SK-N-SH treated with all-trans-retinoic acid at 6 μM for 48 hours (cell line): ENCODE results near the gene EVI2B.

Experiments
- TCF4 ChIP-seq: fragments of 250-450 bp; sonication (Bioruptor Pico); IDR thresholded peaks from 2 replicates; pipeline ENCODE4 v1.8.0; 2021; ENCODE audit warnings: mild to moderate bottlenecking, moderate library complexity, borderline replicate concordance
- ZNF565 ChIP-seq: fragments of 450-650 bp; formaldehyde crosslinking; conservative IDR thresholded peaks from 2 replicates; pipeline ENCODE4 v1.5.0; 2020; ENCODE audit warnings: low read depth, mild to moderate bottlenecking, moderate library complexity
- TF ChIP-seq, protein P1 (sequence below): fragments of 250-450 bp; sonication (Bioruptor Pico); IDR thresholded peaks from 2 replicates; pipeline ENCODE4 v1.5.1; 2020; ENCODE audit warnings: low read depth, mild to moderate bottlenecking, moderate library complexity
- TF ChIP-seq, protein P2 (sequence below): fragments of 250-450 bp; sonication (Bioruptor Pico); IDR thresholded peaks from 2 replicates; pipeline ENCODE4 v1.5.0; 2020; ENCODE audit warnings: mild to moderate bottlenecking, moderate library complexity

DNA sequence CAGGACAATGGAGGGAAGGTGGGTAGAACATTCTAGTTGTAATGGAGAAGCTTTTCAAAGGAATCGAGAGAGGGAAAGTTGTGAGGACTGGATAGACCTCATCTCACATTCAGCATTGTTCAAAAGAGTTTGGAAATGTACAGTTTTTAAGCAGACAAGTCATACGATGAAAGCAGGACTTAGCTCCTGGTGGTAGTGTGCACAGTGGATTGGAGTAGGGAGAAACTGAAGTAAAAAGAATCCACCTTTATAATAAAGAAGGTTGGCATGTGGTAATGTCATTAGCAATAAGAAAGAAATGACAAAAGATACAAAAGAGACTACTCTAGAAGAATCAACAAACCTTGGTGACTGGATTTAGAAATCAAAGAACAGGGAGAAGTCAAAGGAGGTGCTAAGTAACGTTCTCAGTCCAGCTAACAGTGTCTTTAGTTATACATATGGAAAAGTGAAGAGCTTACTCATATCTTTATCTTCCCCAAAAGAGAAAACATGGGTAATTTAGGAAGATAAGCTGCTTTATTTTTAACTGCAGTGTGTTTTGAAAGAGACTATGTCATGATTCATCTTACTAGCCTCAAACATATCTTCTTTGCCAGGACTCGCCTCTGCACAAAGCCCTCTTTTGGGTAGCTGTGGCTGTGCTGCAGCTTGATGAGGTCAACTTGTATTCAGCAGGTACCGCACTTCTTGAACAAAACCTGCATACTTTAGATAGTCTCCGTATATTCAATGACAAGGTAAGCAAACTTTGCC is 26.2 kb upstream of the EVI2B start:
- TF ChIP-seq, protein P1, sequence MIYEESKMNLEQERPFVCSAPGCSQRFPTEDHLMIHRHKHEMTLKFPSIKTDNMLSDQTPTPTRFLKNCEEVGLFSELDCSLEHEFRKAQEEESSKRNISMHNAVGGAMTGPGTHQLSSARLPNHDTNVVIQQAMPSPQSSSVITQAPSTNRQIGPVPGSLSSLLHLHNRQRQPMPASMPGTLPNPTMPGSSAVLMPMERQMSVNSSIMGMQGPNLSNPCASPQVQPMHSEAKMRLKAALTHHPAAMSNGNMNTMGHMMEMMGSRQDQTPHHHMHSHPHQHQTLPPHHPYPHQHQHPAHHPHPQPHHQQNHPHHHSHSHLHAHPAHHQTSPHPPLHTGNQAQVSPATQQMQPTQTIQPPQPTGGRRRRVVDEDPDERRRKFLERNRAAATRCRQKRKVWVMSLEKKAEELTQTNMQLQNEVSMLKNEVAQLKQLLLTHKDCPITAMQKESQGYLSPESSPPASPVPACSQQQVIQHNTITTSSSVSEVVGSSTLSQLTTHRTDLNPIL: no peak
- TF ChIP-seq, protein P2, sequence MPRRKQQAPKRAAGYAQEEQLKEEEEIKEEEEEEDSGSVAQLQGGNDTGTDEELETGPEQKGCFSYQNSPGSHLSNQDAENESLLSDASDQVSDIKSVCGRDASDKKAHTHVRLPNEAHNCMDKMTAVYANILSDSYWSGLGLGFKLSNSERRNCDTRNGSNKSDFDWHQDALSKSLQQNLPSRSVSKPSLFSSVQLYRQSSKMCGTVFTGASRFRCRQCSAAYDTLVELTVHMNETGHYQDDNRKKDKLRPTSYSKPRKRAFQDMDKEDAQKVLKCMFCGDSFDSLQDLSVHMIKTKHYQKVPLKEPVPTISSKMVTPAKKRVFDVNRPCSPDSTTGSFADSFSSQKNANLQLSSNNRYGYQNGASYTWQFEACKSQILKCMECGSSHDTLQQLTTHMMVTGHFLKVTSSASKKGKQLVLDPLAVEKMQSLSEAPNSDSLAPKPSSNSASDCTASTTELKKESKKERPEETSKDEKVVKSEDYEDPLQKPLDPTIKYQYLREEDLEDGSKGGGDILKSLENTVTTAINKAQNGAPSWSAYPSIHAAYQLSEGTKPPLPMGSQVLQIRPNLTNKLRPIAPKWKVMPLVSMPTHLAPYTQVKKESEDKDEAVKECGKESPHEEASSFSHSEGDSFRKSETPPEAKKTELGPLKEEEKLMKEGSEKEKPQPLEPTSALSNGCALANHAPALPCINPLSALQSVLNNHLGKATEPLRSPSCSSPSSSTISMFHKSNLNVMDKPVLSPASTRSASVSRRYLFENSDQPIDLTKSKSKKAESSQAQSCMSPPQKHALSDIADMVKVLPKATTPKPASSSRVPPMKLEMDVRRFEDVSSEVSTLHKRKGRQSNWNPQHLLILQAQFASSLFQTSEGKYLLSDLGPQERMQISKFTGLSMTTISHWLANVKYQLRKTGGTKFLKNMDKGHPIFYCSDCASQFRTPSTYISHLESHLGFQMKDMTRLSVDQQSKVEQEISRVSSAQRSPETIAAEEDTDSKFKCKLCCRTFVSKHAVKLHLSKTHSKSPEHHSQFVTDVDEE: no peak
- no peak for TF ChIP-seq TCF4
- no peak for TF ChIP-seq ZNF565 (CRISPR knock-in tag)
